ENCODE results near the gene DIABLO. TPM values are rescaled to one million over a fixed set of nuclear protein-coding genes. Genes with fewer than 3 reads are reported as not detected.
"Not testable (repeated sequence)": the region's sequence is repeated elsewhere in the genome, so short reads cannot be mapped to it uniquely, and the experiment has no call there.

DIABLO gene
- total RNA-seq, 1 donor from 2014 or later = 22.8 TPM

- ATAC-seq = peak; percentile 99
Observed at GRCh38 chr12:122190842-122191668, 34.8 kb downstream of the DIABLO start.

GRCh38 chr12:122189626-122190475, 36.0 kb downstream of the DIABLO start:
- DNase-seq (ENCODE audit: low spot score) = peak; percentile 44
- no peak for ATAC-seq

More at GRCh38 chr12:122190842-122191668, 34.8 kb downstream of the DIABLO start:
- DNase-seq (ENCODE audit: low spot score) = peak; percentile 79

GRCh38 chr12:122187466-122187865, 38.4 kb downstream of the DIABLO start:
- no peak for ATAC-seq
- DNase-seq (ENCODE audit: low spot score) = no peak

GRCh38 chr12:122185494-122186082, 40.3 kb downstream of the DIABLO start:
- DNase-seq (ENCODE audit: low spot score) (peak; percentile 50), ATAC-seq (peak; percentile 83)

- DNase-seq (ENCODE audit: low spot score) = no peak
- no peak for ATAC-seq
Observed at GRCh38 chr12:122185079-122185478, 40.8 kb downstream of the DIABLO start.

GRCh38 chr12:122184517-122184916, 41.3 kb downstream of the DIABLO start:
- DNase-seq (ENCODE audit: low spot score) = no peak
- no peak for ATAC-seq

- ATAC-seq = no peak
- no peak for DNase-seq (ENCODE audit: low spot score)
Observed at GRCh38 chr12:122183588-122183940, 42.3 kb downstream of the DIABLO start.

GRCh38 chr12:122182887-122183587, 42.8 kb downstream of the DIABLO start, which contains the start of gene LRRC43:
TSS of gene LRRC43 (plus strand) at chr12:122183123. CDS start at chr12:122183145, 22 bp downstream.
- ATAC-seq (peak; percentile 72), DNase-seq (ENCODE audit: low spot score) (peak; percentile 54)

- ATAC-seq; DNase-seq (ENCODE audit: low spot score): not testable (repeated sequence)
Observed at GRCh38 chr12:122176473-122176872, 49.4 kb downstream of the DIABLO start.

GRCh38 chr12:122174155-122174845, 51.6 kb downstream of the DIABLO start, which contains the start of gene IL31:
TSS of gene IL31 (minus strand) at chr12:122174221. CDS start at chr12:122174172, 49 bp downstream.
- no peak for ATAC-seq
- DNase-seq (ENCODE audit: low spot score) = no peak

GRCh38 chr12:122172262-122172939, 53.5 kb downstream of the DIABLO start:
- ATAC-seq (peak; percentile 59), DNase-seq (ENCODE audit: low spot score) (no peak)

- no peak for ATAC-seq
- DNase-seq (ENCODE audit: low spot score) = no peak
Observed at GRCh38 chr12:122171399-122171798, 54.5 kb downstream of the DIABLO start.

- DNase-seq (ENCODE audit: low spot score) = no peak
- ATAC-seq = no peak
Observed at GRCh38 chr12:122168492-122168891, 57.4 kb downstream of the DIABLO start.

- peak; percentile 40 for ATAC-seq
- DNase-seq (ENCODE audit: low spot score) = no peak
Observed at GRCh38 chr12:122167356-122167925, 58.4 kb downstream of the DIABLO start.

- DNase-seq (ENCODE audit: low spot score) (no peak), ATAC-seq (no peak)
Observed at GRCh38 chr12:122166422-122167349, 59.2 kb downstream of the DIABLO start.

- DNase-seq (ENCODE audit: low spot score) (no peak), ATAC-seq (no peak)
Observed at GRCh38 chr12:122162976-122163375, 62.9 kb downstream of the DIABLO start.

- ATAC-seq = no peak
- DNase-seq (ENCODE audit: low spot score) = no peak
Observed at GRCh38 chr12:122161682-122162081, 64.2 kb downstream of the DIABLO start.

GRCh38 chr12:122160761-122161160, 65.1 kb downstream of the DIABLO start:
- ATAC-seq (no peak), DNase-seq (ENCODE audit: low spot score) (no peak)
